ENCODE data around the gene MAP3K13. TPM values are rescaled to one million over a fixed set of nuclear protein-coding genes. Genes with fewer than 3 reads are reported as not detected.
"Not testable (repeated sequence)": the region's sequence is repeated elsewhere in the genome, so short reads cannot be mapped to it uniquely, and the experiment has no call there.

MAP3K13 gene
- total and polyA plus RNA-seq, 3 experiments from 2014 or later: 14.1 to 41.0 (median 15.2) TPM

DNA sequence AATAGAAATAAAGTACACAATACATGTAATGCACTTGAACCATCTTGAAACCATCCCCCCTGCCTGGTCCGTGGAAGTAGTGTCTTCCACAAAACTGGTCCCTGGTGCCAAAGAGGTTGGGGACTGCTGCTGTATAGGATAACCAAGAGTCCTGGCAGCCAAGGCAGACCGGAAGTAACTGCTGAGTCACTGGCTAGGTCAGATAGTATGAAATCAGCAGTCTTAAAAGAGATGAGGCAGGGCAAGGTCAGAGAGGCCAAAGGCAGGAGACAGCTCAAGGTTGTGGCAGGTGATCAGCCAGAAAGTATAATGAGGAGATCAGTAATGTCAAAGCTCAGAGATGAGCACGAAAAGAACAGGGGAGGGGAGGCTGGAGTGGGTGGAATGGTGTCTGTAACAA, 60.2 kb downstream of the MAP3K13 start:
- no peak overlapping the region for H3K4me3 ChIP-seq (ENCODE audit: low read length)
- no peak overlapping the region for H3K27ac ChIP-seq (ENCODE audit: low read depth, low read length)
- DNase-seq: no peak
- ChIA-PET POLR2A (no interaction called here), CTCF (no interaction called here)
- Mint-ChIP-seq H3K4me1 (no peaks in the 10 kb centered on the region), H3K4me3 (no peak overlapping the region), H3K27me3 (peaks cover 1 to 12% of the 10 kb centered on the region in 2 donors), H3K9me3 (no peaks in the 10 kb centered on the region), H3K27ac (no peak overlapping the region), H3K36me3 (no peaks in the 10 kb centered on the region)
- no peaks in the 10 kb centered on the region for H3K9me3 ChIP-seq (ENCODE audit: low read length)
- H3K27me3 ChIP-seq (ENCODE audit: insufficient read depth, low read length, poor library complexity, severe bottlenecking): no peaks in the 10 kb centered on the region
- no peaks in the 10 kb centered on the region for H3K4me1 ChIP-seq (ENCODE audit: insufficient read depth, low read length)
- H3K36me3 ChIP-seq (ENCODE audit: insufficient read depth, low read length): no peaks in the 10 kb centered on the region

GRCh38 chr3:185424435-185424834, 61.5 kb downstream of the MAP3K13 start:
- peaks cover 1 to 12% of the 10 kb centered on the region in 2 donors for H3K27me3 Mint-ChIP-seq
- no peak for DNase-seq
- Histone ChIP-seq H3K36me3 (ENCODE audit: insufficient read depth, low read length) (no peaks in the 10 kb centered on the region), H3K9me3 (ENCODE audit: low read length) (no peaks in the 10 kb centered on the region), H3K4me1 (ENCODE audit: insufficient read depth, low read length) (no peaks in the 10 kb centered on the region), H3K27me3 (ENCODE audit: insufficient read depth, low read length, poor library complexity, severe bottlenecking) (no peaks in the 10 kb centered on the region), H3K4me3 (ENCODE audit: low read length) (no peak overlapping the region), H3K27ac (ENCODE audit: low read depth, low read length) (no peak overlapping the region)
- H3K9me3 Mint-ChIP-seq: no peaks in the 10 kb centered on the region
- H3K36me3 Mint-ChIP-seq: no peaks in the 10 kb centered on the region
- no peak overlapping the region for H3K27ac Mint-ChIP-seq
- H3K4me3 Mint-ChIP-seq: no peak overlapping the region
- CTCF ChIA-PET: no interaction called here
- POLR2A ChIA-PET: no interaction called here
- H3K4me1 Mint-ChIP-seq: no peaks in the 10 kb centered on the region

- Mint-ChIP-seq H3K27ac (no peak overlapping the region), H3K27me3 (peaks cover 3 to 15% of the 10 kb centered on the region in 2 donors), H3K4me1 (no peaks in the 10 kb centered on the region), H3K9me3 (peaks cover 0 to 2% (median 0%) of the 10 kb centered on the region in 5 donors), H3K4me3 (no peak overlapping the region), H3K36me3 (no peaks in the 10 kb centered on the region)
- Histone ChIP-seq H3K27me3 (ENCODE audit: insufficient read depth, low read length, poor library complexity, severe bottlenecking) (no peaks in the 10 kb centered on the region), H3K9me3 (ENCODE audit: low read length) (no peaks in the 10 kb centered on the region), H3K36me3 (ENCODE audit: insufficient read depth, low read length) (no peaks in the 10 kb centered on the region), H3K4me1 (ENCODE audit: insufficient read depth, low read length) (no peaks in the 10 kb centered on the region), H3K4me3 (ENCODE audit: low read length) (no peak overlapping the region), H3K27ac (ENCODE audit: low read depth, low read length) (no peak overlapping the region)
- ChIA-PET POLR2A (no interaction called here), CTCF (no interaction called here)
- DNase-seq: no peak
These were observed 67.4 kb downstream of the MAP3K13 start for GRCh38 chr3:185430375-185430774.

GRCh38 chr3:185439745-185440466, 77.0 kb downstream of the MAP3K13 start:
- Mint-ChIP-seq H3K9me3 (no peaks in the 10 kb centered on the region), H3K4me1 (no peaks in the 10 kb centered on the region), H3K27ac (no peak overlapping the region), H3K27me3 (peaks cover 0 to 15% of the 10 kb centered on the region in 2 donors), H3K36me3 (peaks cover 0 to 1% (median 0%) of the 10 kb centered on the region in 3 donors), H3K4me3 (no peak overlapping the region)
- Histone ChIP-seq H3K4me1 (ENCODE audit: insufficient read depth, low read length) (no peaks in the 10 kb centered on the region), H3K9me3 (ENCODE audit: low read length) (no peaks in the 10 kb centered on the region), H3K27me3 (ENCODE audit: insufficient read depth, low read length, poor library complexity, severe bottlenecking) (no peaks in the 10 kb centered on the region), H3K4me3 (ENCODE audit: low read length) (no peak overlapping the region), H3K27ac (ENCODE audit: low read depth, low read length) (no peak overlapping the region), H3K36me3 (ENCODE audit: insufficient read depth, low read length) (no peaks in the 10 kb centered on the region)
- POLR2A ChIA-PET: no interaction called here
- CTCF ChIA-PET: interaction anchor here (1.4 kb wide), 1 partner anchor 21 kb away, joined by 3 read pairs; no protein-coding TSS in a partner anchor
- DNase-seq: no peak

DNA sequence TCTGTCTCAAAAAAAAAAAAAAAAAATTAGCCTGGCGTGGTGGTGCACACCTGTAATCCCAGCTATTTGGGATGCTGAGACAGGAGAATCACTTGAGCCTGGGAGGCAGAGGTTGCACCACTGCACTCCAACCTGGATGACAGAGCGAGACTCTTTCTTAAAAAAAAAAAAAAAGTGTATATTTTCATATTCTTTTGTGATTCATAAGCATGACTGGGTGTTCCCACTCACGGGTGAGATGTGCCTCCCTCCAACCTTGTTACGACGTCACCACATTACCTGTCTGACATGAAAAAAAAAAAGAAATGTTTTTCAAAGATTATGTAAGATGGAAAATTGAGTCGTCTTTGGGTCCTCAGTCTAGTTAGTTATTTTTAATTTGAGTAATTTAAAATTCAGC, 79.1 kb downstream of the MAP3K13 start:
- Mint-ChIP-seq H3K27ac (no peak overlapping the region), H3K27me3 (peaks cover 0 to 15% of the 10 kb centered on the region in 2 donors), H3K4me3 (no peak overlapping the region), H3K9me3 (no peaks in the 10 kb centered on the region), H3K4me1 (no peaks in the 10 kb centered on the region), H3K36me3 (peaks cover 0 to 1% (median 0%) of the 10 kb centered on the region in 3 donors)
- H3K4me1 ChIP-seq (ENCODE audit: insufficient read depth, low read length): no peaks in the 10 kb centered on the region
- DNase-seq: no peak
- no peak overlapping the region for H3K4me3 ChIP-seq (ENCODE audit: low read length)
- H3K27ac ChIP-seq (ENCODE audit: low read depth, low read length): no peak overlapping the region
- no peaks in the 10 kb centered on the region for H3K36me3 ChIP-seq (ENCODE audit: insufficient read depth, low read length)
- ChIA-PET CTCF (interaction anchor here (0.7 kb wide), 1 partner anchor 17 kb away, joined by 3 read pairs; no protein-coding TSS in a partner anchor), POLR2A (no interaction called here)
- H3K9me3 ChIP-seq (ENCODE audit: low read length): no peaks in the 10 kb centered on the region
- no peaks in the 10 kb centered on the region for H3K27me3 ChIP-seq (ENCODE audit: insufficient read depth, low read length, poor library complexity, severe bottlenecking)

DNA sequence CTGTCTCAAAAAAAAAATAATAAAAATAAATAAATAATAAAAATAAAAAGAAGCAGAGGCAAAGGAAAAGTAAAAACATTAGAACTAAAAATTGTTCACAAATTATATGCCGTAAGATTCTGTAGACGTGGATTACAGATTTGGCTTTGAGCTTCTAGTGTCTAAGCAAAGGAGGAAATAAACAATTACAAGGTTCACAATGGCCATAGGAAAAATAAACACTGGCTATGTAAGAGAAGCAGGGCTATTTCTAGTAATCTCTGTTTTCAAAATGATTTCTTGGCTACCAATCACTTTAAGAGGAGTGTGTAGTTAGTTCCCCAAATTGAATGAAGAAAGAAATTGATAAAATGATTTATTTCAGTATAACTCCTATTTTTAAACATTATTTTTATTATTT, 81.4 kb downstream of the MAP3K13 start:
- H3K36me3 Mint-ChIP-seq: peaks cover 0 to 1% (median 0%) of the 10 kb centered on the region in 3 donors
- no peak overlapping the region for H3K4me3 Mint-ChIP-seq
- POLR2A ChIA-PET: no interaction called here
- Histone ChIP-seq H3K4me1 (ENCODE audit: insufficient read depth, low read length) (no peaks in the 10 kb centered on the region), H3K9me3 (ENCODE audit: low read length) (no peaks in the 10 kb centered on the region), H3K36me3 (ENCODE audit: insufficient read depth, low read length) (no peaks in the 10 kb centered on the region), H3K4me3 (ENCODE audit: low read length) (no peak overlapping the region), H3K27me3 (ENCODE audit: insufficient read depth, low read length, poor library complexity, severe bottlenecking) (no peaks in the 10 kb centered on the region), H3K27ac (ENCODE audit: low read depth, low read length) (no peak overlapping the region)
- no peak overlapping the region for H3K27ac Mint-ChIP-seq
- H3K27me3 Mint-ChIP-seq: peaks cover 0 to 15% of the 10 kb centered on the region in 2 donors
- no peak for DNase-seq
- H3K9me3 Mint-ChIP-seq: no peaks in the 10 kb centered on the region
- H3K4me1 Mint-ChIP-seq: no peaks in the 10 kb centered on the region
- CTCF ChIA-PET: no interaction called here

GRCh38 chr3:185448107-185448506, 85.2 kb downstream of the MAP3K13 start:
- H3K27ac Mint-ChIP-seq: no peak overlapping the region
- Histone ChIP-seq H3K9me3 (ENCODE audit: low read length) (no peaks in the 10 kb centered on the region), H3K36me3 (ENCODE audit: insufficient read depth, low read length) (no peaks in the 10 kb centered on the region), H3K27ac (ENCODE audit: low read depth, low read length) (no peak overlapping the region), H3K4me3 (ENCODE audit: low read length) (no peak overlapping the region), H3K4me1 (ENCODE audit: insufficient read depth, low read length) (no peaks in the 10 kb centered on the region), H3K27me3 (ENCODE audit: insufficient read depth, low read length, poor library complexity, severe bottlenecking) (no peaks in the 10 kb centered on the region)
- ChIA-PET CTCF (no interaction called here), POLR2A (no interaction called here)
- no peaks in the 10 kb centered on the region for H3K4me1 Mint-ChIP-seq
- DNase-seq: no peak
- H3K36me3 Mint-ChIP-seq: no peaks in the 10 kb centered on the region
- H3K4me3 Mint-ChIP-seq: no peak overlapping the region
- no peaks in the 10 kb centered on the region for H3K9me3 Mint-ChIP-seq
- H3K27me3 Mint-ChIP-seq: peaks cover 0 to 6% of the 10 kb centered on the region in 2 donors

GRCh38 chr3:185451432-185451831, 88.5 kb downstream of the MAP3K13 start:
- H3K27ac Mint-ChIP-seq; H3K27me3 Mint-ChIP-seq; H3K36me3 Mint-ChIP-seq; H3K9me3 Mint-ChIP-seq; DNase-seq; H3K9me3 ChIP-seq (ENCODE audit: low read length); H3K27me3 ChIP-seq (ENCODE audit: insufficient read depth, low read length, poor library complexity, severe bottlenecking); H3K36me3 ChIP-seq (ENCODE audit: insufficient read depth, low read length); H3K4me1 ChIP-seq (ENCODE audit: insufficient read depth, low read length); H3K4me3 ChIP-seq (ENCODE audit: low read length); H3K4me1 Mint-ChIP-seq; H3K4me3 Mint-ChIP-seq; H3K27ac ChIP-seq (ENCODE audit: low read depth, low read length); POLR2A ChIA-PET; CTCF ChIA-PET: not testable (repeated sequence)

All from CD8-positive, alpha-beta memory T cell (primary cell).